Upper lobe of left lung (tissue), 4 donors: ENCODE results near the gene STAT3.

ENCODE experiments used
- CTCF ChIP-seq, 6 experiments: fragments of 450-650 bp in 4 of 6; fragments of 200-600 bp in 2 of 6; sonication (generic) in 2 of 6; IDR thresholded peaks; one replicate each; pipeline ENCODE4 v1.5.1; 2016 to 2019; ENCODE audit warnings: antibody characterized with exemption in 6 of 6
- POLR2A ChIP-seq, 4 donors: fragments of 450-650 bp; IDR thresholded peaks; one replicate each; pipeline ENCODE4 v1.5.1; 2016 to 2017; ENCODE audit warnings: antibody characterized with exemption in 4 of 4, mild to moderate bottlenecking in 2 of 4

GRCh38 chr17:42347606-42348005 is 40.6 kb downstream of the STAT3 start:
- TF ChIP-seq CTCF (IDR thresholded peaks at IDR 0.05) = no peak
- no peak for TF ChIP-seq POLR2A (IDR thresholded peaks at IDR 0.05)
